ENCODE measurements around the gene TNFRSF12A. TPM values are rescaled to one million over a fixed set of nuclear protein-coding genes. Genes with fewer than 3 reads are reported as not detected.
"Not testable (repeated sequence)": the region's sequence is repeated elsewhere in the genome, so short reads cannot be mapped to it uniquely, and the experiment has no call there.

TNFRSF12A gene
- polyA plus RNA-seq, 1 donor, result 42.5 TPM

DNA sequence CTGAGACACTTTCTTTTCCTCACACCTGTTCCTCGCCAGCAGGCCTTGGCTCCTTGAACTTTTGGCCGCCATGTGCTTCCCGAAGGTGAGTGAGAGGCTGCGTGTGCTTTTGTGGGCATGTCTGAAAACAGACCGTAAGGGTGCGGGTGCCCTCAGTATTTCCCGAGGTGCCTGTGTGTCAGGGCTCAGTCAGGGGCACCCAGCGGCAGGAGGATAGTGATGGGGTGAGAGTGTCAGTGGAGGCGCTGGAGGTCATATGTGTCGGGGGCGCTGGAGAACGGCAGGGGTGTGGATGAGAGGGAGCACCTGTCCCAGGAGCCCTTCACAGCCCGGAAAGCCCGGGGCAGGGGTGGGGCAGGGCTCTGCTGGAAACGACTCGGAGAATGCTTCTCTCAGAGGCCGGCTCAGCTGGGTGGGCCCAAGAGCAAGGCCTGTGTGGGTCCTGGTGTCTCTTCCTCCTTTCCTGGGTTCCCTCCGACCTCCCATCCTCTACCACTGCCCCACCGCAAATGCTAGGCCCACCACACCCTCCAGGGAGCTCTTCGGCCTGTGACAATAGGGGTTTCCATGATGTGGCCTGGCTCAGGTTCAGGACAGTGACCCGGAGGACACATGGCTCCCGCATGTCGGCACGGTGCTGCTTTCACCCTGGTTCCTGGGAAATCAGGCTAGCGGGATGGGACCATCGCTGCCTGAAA is 45.7 kb downstream of the TNFRSF12A start:
- no peak for DNase-seq

DNA sequence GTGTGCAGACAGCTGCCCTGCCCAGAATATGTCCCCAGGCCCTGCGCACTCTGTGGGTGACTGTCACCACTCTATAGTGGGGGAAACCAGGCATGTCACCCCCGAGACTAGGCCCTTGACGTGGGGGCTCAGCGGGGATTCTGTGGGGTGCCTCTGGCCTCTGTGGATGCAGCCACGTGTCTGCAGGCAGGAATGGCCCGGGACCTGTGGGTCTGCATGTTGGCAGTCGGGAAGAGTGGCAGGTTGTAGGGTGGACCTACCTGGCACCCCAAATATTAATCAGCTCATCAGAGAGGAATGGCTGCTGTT is 46.2 kb downstream of the TNFRSF12A start:
- DNase-seq, result no peak

DNA sequence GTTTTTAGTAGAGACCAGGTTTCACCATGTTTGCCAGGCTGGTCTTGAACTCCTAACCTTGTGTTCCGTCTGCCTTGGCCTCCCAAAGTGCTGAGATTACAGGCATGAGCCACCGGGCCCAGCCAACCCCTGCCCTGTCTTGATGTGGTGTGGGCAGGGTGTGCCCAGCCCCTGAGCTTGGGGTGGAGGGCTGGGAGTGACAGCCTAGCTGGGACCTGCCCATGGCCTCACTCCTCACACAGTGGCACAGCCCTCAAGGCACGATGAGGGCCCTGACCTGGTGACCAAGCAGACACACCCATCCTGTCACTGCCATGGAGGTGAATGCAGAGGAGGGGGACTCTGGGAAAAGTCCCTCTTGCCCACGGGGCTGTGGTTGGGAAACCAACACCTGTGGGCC is 48.3 kb downstream of the TNFRSF12A start:
- no peak for DNase-seq

- DNase-seq, result not testable (repeated sequence)
These were observed 49.0 kb downstream of the TNFRSF12A start for GRCh38 chr16:3069146-3069545.

DNA sequence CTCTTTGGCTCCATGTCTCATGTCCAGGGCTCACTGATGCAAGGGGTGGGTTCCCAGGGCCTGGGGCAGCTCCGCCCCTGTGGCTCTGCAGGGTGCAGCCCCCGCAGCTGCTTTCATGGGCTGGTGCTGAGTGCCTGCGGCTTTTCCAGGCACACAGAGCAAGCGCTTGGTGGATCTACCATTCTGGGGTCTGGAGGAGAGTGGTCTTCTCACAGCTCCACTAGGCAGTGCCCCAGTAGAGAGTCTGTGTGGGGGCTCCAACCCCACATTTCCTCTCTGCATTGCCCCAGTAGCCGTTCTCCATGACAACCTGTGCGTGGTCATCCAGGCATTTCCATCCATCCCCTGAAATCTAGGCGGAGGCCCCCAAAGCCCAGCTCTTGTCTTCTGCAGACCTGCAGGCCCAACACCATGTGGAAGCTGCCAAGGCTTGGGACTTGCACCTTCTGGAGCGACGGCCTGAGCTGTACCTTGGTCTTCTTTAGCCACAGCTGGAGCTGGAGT is 50.5 kb downstream of the TNFRSF12A start:
- no peak for DNase-seq

DNA sequence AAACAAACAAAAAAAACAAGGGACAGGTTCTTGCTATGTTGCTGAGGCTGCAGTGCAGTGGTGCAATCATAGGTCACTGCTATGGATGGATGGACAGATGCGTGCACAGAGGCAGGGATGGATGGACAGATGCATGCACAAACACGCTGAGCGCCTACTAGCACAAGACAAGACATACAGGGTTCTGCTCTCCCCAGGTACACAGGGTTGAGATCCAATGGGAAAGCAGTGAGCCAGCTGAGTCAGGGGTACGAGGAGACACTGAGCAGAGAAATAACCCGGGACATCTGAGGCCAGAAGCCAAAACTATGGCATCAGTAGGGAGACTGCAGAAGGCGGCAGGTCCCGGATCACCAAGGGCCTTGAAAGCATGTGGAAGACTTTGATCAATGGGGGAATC is 51.5 kb downstream of the TNFRSF12A start:
- DNase-seq, result no peak

Other genes starting within 250 kb of the TNFRSF12A start
- gene ELOB, start 243.1 kb upstream of the TNFRSF12A start, polyA plus RNA-seq (ENCODE audit: insufficient read length), result 148 TPM
- gene PRSS33, start 232.8 kb upstream of the TNFRSF12A start, polyA plus RNA-seq (ENCODE audit: insufficient read length), result not detected
- gene PRSS41, start 221.9 kb upstream of the TNFRSF12A start, polyA plus RNA-seq (ENCODE audit: insufficient read length), result not detected
- gene PRSS21, start 203.1 kb upstream of the TNFRSF12A start, polyA plus RNA-seq (ENCODE audit: insufficient read length), result not detected
- 0.56 TPM for gene ZG16B, start 190.1 kb upstream of the TNFRSF12A start, polyA plus RNA-seq (ENCODE audit: insufficient read length)
- gene PRSS22, start 162.2 kb upstream of the TNFRSF12A start, polyA plus RNA-seq (ENCODE audit: insufficient read length), result not detected
- 16.1 TPM for gene FLYWCH2, start 137.2 kb upstream of the TNFRSF12A start, polyA plus RNA-seq (ENCODE audit: insufficient read length)
- gene FLYWCH1, start 108.4 kb upstream of the TNFRSF12A start, polyA plus RNA-seq (ENCODE audit: insufficient read length), result 23.7 TPM
- gene KREMEN2, start 56.1 kb upstream of the TNFRSF12A start, polyA plus RNA-seq (ENCODE audit: insufficient read length), result 6.1 TPM
- gene PAQR4, start 51.0 kb upstream of the TNFRSF12A start, polyA plus RNA-seq (ENCODE audit: insufficient read length), result 7.0 TPM
- gene PKMYT1, start 39.9 kb upstream of the TNFRSF12A start, polyA plus RNA-seq (ENCODE audit: insufficient read length), result 11.4 TPM
- gene CLDN9, start 7.4 kb upstream of the TNFRSF12A start, polyA plus RNA-seq (ENCODE audit: insufficient read length), result 2.2 TPM
- 0.32 TPM for gene CLDN6, start 2.2 kb upstream of the TNFRSF12A start, polyA plus RNA-seq (ENCODE audit: insufficient read length)
- 121 TPM for gene HCFC1R1, start 3.6 kb downstream of the TNFRSF12A start, polyA plus RNA-seq (ENCODE audit: insufficient read length)
- gene THOC6, start 3.7 kb downstream of the TNFRSF12A start, polyA plus RNA-seq (ENCODE audit: insufficient read length), result 21.8 TPM
- not detected for gene BICDL2, start 16.6 kb downstream of the TNFRSF12A start, polyA plus RNA-seq (ENCODE audit: insufficient read length)
- gene MMP25, start 26.2 kb downstream of the TNFRSF12A start, polyA plus RNA-seq (ENCODE audit: insufficient read length), result 2.1 TPM
- 161 TPM for gene IL32, start 45.3 kb downstream of the TNFRSF12A start, polyA plus RNA-seq (ENCODE audit: insufficient read length)
- 0.34 TPM for gene ZSCAN10, start 78.9 kb downstream of the TNFRSF12A start, polyA plus RNA-seq (ENCODE audit: insufficient read length)
- gene ZNF205, start 92.2 kb downstream of the TNFRSF12A start, polyA plus RNA-seq (ENCODE audit: insufficient read length), result 15.1 TPM
- 15.5 TPM for gene ZNF213, start 114.7 kb downstream of the TNFRSF12A start, polyA plus RNA-seq (ENCODE audit: insufficient read length)
- not detected for gene OR1F1, start 167.8 kb downstream of the TNFRSF12A start, polyA plus RNA-seq (ENCODE audit: insufficient read length)
- gene ZNF200, start 214.8 kb downstream of the TNFRSF12A start, polyA plus RNA-seq (ENCODE audit: insufficient read length), result 5.9 TPM
- gene MEFV, start 236.3 kb downstream of the TNFRSF12A start, polyA plus RNA-seq (ENCODE audit: insufficient read length), result 0.40 TPM

All from hindlimb muscle (tissue), 1 donor.